GM12878 (cell line): ENCODE results near the gene DNMT3A. TPM values are rescaled to one million over a fixed set of nuclear protein-coding genes. Genes with fewer than 3 reads are reported as not detected.

Experiments used
- ATAC-seq: fragments of 200-7000 bp; cut with Tn5 transposase; 3 replicates; pipeline ENCODE4 v1.9.1; 2020; ENCODE audit warnings: mild to moderate bottlenecking, moderate library complexity
- BruUV-seq: library from RNA; stranded (reverse); fragments of 400-500 nt; replicated peaks from 2 replicates; lab custom pipeline; 2021; lab: Mats Ljungman, UMichigan
- CTCF ChIA-PET: fragments of 300-600 bp; sonication (Branson Sonifier 250); formaldehyde crosslinking; extraction: SDS; loops from one replicate; lab custom pipeline; 2021; ENCODE audit warnings: inconsistent platforms; lab: Yijun Ruan, JAX
- POLR2A ChIA-PET: fragments of 350-600 bp; formaldehyde crosslinking; extraction: SDS; loops from one replicate; lab custom pipeline; 2021; ENCODE audit warnings: inconsistent platforms; lab: Charles Lee
- RAD21 ChIA-PET: fragments of 300-600 bp; sonication (Branson Sonifier 250); formaldehyde crosslinking; loops from one replicate; lab custom pipeline; 2023; ENCODE audit warnings: antibody characterized with exemption; ENCODE audit not compliant: unreplicated experiment; lab: Charles Lee
- SMC1A ChIA-PET: fragments of 300-600 bp; sonication (Branson Sonifier 250); formaldehyde crosslinking; loops from one replicate; lab custom pipeline; 2023; ENCODE audit not compliant: unreplicated experiment, uncharacterized antibody; lab: Charles Lee
- DNase-seq: peaks from one replicate; pipeline ENCODE4 v3.0.0-alpha.2; 2011; ENCODE audit warnings: low read depth, low spot score
- FAIRE-seq: peaks from 3 replicates; lab custom pipeline; 2011; peaks lifted over from hg19 to GRCh38; lab: Jason Lieb, UNC
- H2AFZ ChIP-seq: 2 replicates; pipeline ENCODE4 v1.6.0; 2011; ENCODE audit warnings: low read depth, low read length, control low read depth; ENCODE audit not compliant: control insufficient read depth
- H3K27ac ChIP-seq: 2 replicates; pipeline ENCODE4 v1.5.1; 2011; ENCODE audit warnings: control low read depth; ENCODE audit not compliant: control insufficient read depth, insufficient read depth
- H3K27me3 ChIP-seq, 2 experiments: replicated peaks in 1 of 2; 2 replicates each; pipeline versions ENCODE4 v1.6.0 to v1.6.1; 2011; ENCODE audit warnings: low read length in 1 of 2; ENCODE audit not compliant: control insufficient read depth in 2 of 2, insufficient read depth in 2 of 2
- H3K36me3 ChIP-seq, 2 experiments: 2 replicates each; pipeline ENCODE4 v1.5.1; 2011; ENCODE audit warnings: low read length in 1 of 2; ENCODE audit not compliant: control insufficient read depth in 2 of 2, insufficient read depth in 2 of 2
- H3K4me1 ChIP-seq: 2 replicates; pipeline ENCODE4 v1.6.1; 2011; ENCODE audit warnings: mild to moderate bottlenecking, low read length, moderate library complexity, mixed read lengths; ENCODE audit not compliant: control insufficient read depth, insufficient read depth
- H3K4me2 ChIP-seq: 2 replicates; pipeline ENCODE4 v1.6.0; 2011; ENCODE audit warnings: control low read depth; ENCODE audit not compliant: control insufficient read depth, insufficient read depth
- H3K4me3 ChIP-seq: fragments of 200-600 bp; sonication (generic); 2 replicates; pipeline ENCODE4 v1.5.1; 2016
- H3K79me2 ChIP-seq: 2 replicates; pipeline ENCODE4 v1.6.0; 2011; ENCODE audit warnings: low read length; ENCODE audit not compliant: control insufficient read depth, insufficient read depth
- H3K9ac ChIP-seq: 2 replicates; pipeline ENCODE4 v1.8.0; 2011; ENCODE audit warnings: low read length, control low read depth, mixed read lengths; ENCODE audit not compliant: control insufficient read depth, insufficient read depth
- H3K9me3 ChIP-seq: replicated peaks from 3 replicates; pipeline ENCODE4 v1.5.1; 2011; ENCODE audit warnings: mild to moderate bottlenecking, low read length; ENCODE audit not compliant: control insufficient read depth, insufficient read depth
- H4K20me1 ChIP-seq: 2 replicates; pipeline ENCODE4 v1.6.0; 2011; ENCODE audit not compliant: control insufficient read depth, insufficient read depth
- ESRRA ChIP-seq: IDR thresholded peaks from 2 replicates; pipeline ENCODE4 v1.6.1; 2012; ENCODE audit warnings: mild to moderate bottlenecking, low read length, improper control_type of control experiment
- NBN ChIP-seq: fragments of 450-650 bp; IDR thresholded peaks from 2 replicates; pipeline ENCODE4 v1.6.1; 2016
- NFYA ChIP-seq: IDR thresholded peaks from 2 replicates; pipeline ENCODE4 v1.6.1; 2011; ENCODE audit warnings: low read depth, mild to moderate bottlenecking, low read length, improper control_type of control experiment, borderline replicate concordance
- POLR2A ChIP-seq: IDR thresholded peaks from 2 replicates; pipeline ENCODE4 v1.6.1; 2011; ENCODE audit warnings: low read depth, mild to moderate bottlenecking, low read length
- STAT1 ChIP-seq: fragments of 450-650 bp; conservative IDR thresholded peaks from 2 replicates; pipeline ENCODE4 v1.6.1; 2014; ENCODE audit warnings: antibody characterized with exemption, mild to moderate bottlenecking
- ZBED1 ChIP-seq: IDR thresholded peaks from 2 replicates; pipeline ENCODE4 v1.6.1; 2016; ENCODE audit warnings: borderline replicate concordance
- WGBS: methylation state at CpG from one replicate; pipeline ENCODE4 v1.1.6; 2016; ENCODE audit warnings: low lambda C conversion rate; ENCODE audit not compliant: insufficient replicate concordance, insufficient coverage; ENCODE audit errors: missing lambda C conversion rate; 5-methylcytosine and 5-hydroxymethylcytosine counted together
- in situ Hi-C: fragments of 300-500 bp; cut with MboI; formaldehyde crosslinking; loops from 9 replicates; pipeline ENCODE4 v1.14.3; 2018; ENCODE audit warnings: mixed read lengths
- intact Hi-C: fragments of 100-400 bp; cut with micrococcal nuclease; formaldehyde crosslinking; loops from one replicate; pipeline ENCODE4 v1.14.2; 2022; ENCODE audit not compliant: unreplicated experiment
- polyA plus RNA-seq, 11 experiments: library from polyadenylated mRNA; depleted of rRNA in 4 of 11; unstranded in 6 of 11; stranded (reverse) in 5 of 11; fragments of >200 nt; fragmentation: Nextera tagmentation in 4 of 11; fragmentation: Illumina TruSeq in 1 of 11; extraction: Ambion mirVana in 4 of 11; extraction: Trizol in 1 of 11; gene quantifications; 1 replicate in 1 of 11; 2 replicates in 10 of 11; pipeline versions ENCODE4 v1.2.1 to v1.2.3, GENCODE V29; 2011 to 2016; ENCODE audit warnings: inconsistent platforms in 2 of 11, missing spikeins in 2 of 11, low read depth in 1 of 11
- total RNA-seq, 4 experiments: library from RNA; depleted of rRNA in 3 of 4; stranded (reverse); fragments of >200 nt in 3 of 4; fragmentation: Illumina TruSeq in 1 of 4; extraction: Trizol in 1 of 4; gene quantifications; 2 replicates each; pipeline versions ENCODE4 v1.2.1 to v1.2.3, GENCODE V29; 2013 to 2021

The DNMT3A gene
- total and polyA plus RNA-seq, 10 of the 15 experiments (the other 5 are each of a cell fraction or from before 2014, with no cell fraction given), result 7.4 to 51.6 (median 17.4) TPM

DNA sequence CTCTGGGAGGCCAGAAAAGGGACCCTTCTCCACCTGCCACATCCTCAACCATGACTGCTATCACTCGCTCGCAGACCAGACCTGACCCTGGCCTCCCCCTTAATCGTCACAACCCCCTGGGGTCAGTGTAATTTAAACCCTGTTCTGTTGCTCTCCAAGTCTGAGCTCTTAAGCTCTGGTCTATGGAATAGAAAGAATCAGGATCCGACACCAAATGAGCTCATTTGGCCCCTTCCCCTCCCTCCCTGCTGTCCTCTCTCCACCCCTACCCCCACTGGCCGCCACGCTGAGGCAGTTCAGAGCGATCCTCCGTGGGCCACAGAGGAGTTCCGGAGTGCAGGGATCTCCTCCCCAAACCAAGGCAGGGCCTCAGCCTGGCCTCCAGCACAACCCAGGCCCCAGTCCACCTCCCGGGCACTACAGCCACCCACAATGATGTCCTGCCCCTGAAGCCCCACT lies 5.3 kb downstream of the DNMT3A start:
- ChIA-PET CTCF (interaction anchor here (1.5 kb wide), 1 partner anchor 13 kb away, joined by 3 read pairs; no protein-coding TSS in a partner anchor), SMC1A (interaction anchor here (1.6 to 4.1 kb wide), 5 partner anchors 10 to 58 kb away, joined by 3 to 19 read pairs (median 5); no protein-coding TSS in a partner anchor), POLR2A (interaction anchor here (1.4 kb wide), 1 partner anchor 34 kb away, joined by 4 read pairs; no protein-coding TSS in a partner anchor), RAD21 (interaction anchor here (1.9 kb wide), 1 partner anchor 34 kb away, joined by 7 read pairs; no protein-coding TSS in a partner anchor)
- no peak overlapping the region for H2AFZ ChIP-seq
- H3K4me2 ChIP-seq, result no peak overlapping the region
- no TSS peak for BruUV-seq
- TF ChIP-seq POLR2A (0 out of 2 replicates have a peak, but pooled peaks have one; percentile 9), ZBED1 (no peak)
- in situ Hi-C loops (no loop called here), intact Hi-C loops (no loop called here)
- WGBS, result over 99% methylated on average over 10 of the region's 10 CpGs
- no peaks in the 10 kb centered on the region for H3K27me3 ChIP-seq
- peaks cover 29% of the 10 kb centered on the region for H3K79me2 ChIP-seq
- ATAC-seq, result no peak
- H3K4me3 ChIP-seq, result no peak overlapping the region
- DNase-seq, result no peak
- H4K20me1 ChIP-seq, result peaks cover 6% of the 10 kb centered on the region
- no peaks in the 10 kb centered on the region; a peak in 2 of 4 replicates for H3K36me3 ChIP-seq
- H3K27ac ChIP-seq, result no peak overlapping the region
- peaks cover 25% of the 10 kb centered on the region for H3K4me1 ChIP-seq
- FAIRE-seq, result no peak
- H3K9me3 ChIP-seq, result no peaks in the 10 kb centered on the region
- H3K9ac ChIP-seq, result no peak overlapping the region

DNA sequence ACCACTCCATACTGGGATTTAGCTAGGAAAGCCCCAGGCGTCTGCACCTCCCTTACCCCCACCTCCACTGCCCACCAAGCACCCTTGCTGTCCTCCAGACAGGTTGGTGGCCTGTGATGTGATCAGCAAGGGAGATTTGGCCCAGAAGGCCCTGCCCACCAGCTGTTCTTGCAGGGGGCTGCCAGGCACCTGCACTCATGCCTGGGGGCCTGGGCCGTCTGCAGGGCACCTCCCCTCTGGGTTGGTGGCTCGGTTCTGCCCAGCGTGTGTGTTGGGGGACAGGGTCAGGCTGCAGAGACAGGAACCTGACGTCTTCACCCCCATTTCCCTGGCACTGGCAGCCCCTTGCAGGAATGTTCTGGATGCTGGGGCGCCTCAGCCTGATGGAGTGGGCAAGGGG lies 5.8 kb downstream of the DNMT3A start:
- Histone ChIP-seq H4K20me1 (peaks cover 6% of the 10 kb centered on the region), H3K9me3 (no peaks in the 10 kb centered on the region), H3K4me1 (peaks cover 25% of the 10 kb centered on the region), H3K4me3 (no peak overlapping the region), H3K27ac (no peak overlapping the region), H3K36me3 (no peaks in the 10 kb centered on the region; a peak in 2 of 4 replicates), H3K9ac (no peak overlapping the region), H3K27me3 (no peaks in the 10 kb centered on the region)
- no peak for FAIRE-seq
- intact Hi-C loops (no loop called here), in situ Hi-C loops (no loop called here)
- RAD21 ChIA-PET, result interaction anchor here (1.9 kb wide), 1 partner anchor 34 kb away, joined by 7 read pairs; no protein-coding TSS in a partner anchor
- SMC1A ChIA-PET, result interaction anchor here (0.6 to 4.1 kb wide), 6 partner anchors 9 to 58 kb away, joined by 3 to 19 read pairs (median 5); no protein-coding TSS in a partner anchor
- CTCF ChIA-PET, result interaction anchor here (1.1 to 1.5 kb wide), 3 partner anchors 12 to 170 kb away, joined by 3 read pairs; no protein-coding TSS in a partner anchor
- no peak for DNase-seq
- ATAC-seq, result no peak
- POLR2A ChIA-PET, result interaction anchor here (1.1 to 1.4 kb wide), 2 partner anchors 12 to 33 kb away, joined by 3 to 4 read pairs; no protein-coding TSS in a partner anchor
- no peak for TF ChIP-seq ESRRA
- no peak for TF ChIP-seq STAT1
- peak; percentile 29; the same call in 1 of the 2 replicates for TF ChIP-seq POLR2A
- TF ChIP-seq NFYA, result no peak
- no peak for TF ChIP-seq NBN
- TF ChIP-seq, all 136 proteins: peak for 1
- H3K79me2 ChIP-seq, result peaks cover 29% of the 10 kb centered on the region
- no TSS peak for BruUV-seq
- WGBS, result 57% methylated on average over 6 of the region's 6 CpGs
- no peak overlapping the region for H2AFZ ChIP-seq
- peak overlapping the region; percentile 22; the same call in 1 of the 2 replicates for H3K4me2 ChIP-seq
